Glomerular visceral epithelial cell (primary cell): Measurements from ENCODE around the gene SEC11A.
A peak's percentile ranks its signal among the peaks of the same experiment; 100 is the strongest.
"Not testable (repeated sequence)": the region's sequence is repeated elsewhere in the genome, so short reads cannot be mapped to it uniquely, and the experiment has no call there.

Source experiments
- DNase-seq: peaks from one replicate; pipeline ENCODE4 v3.0.0-alpha.2; 2016; ENCODE audit errors: extremely low spot score

SEC11A gene

DNA sequence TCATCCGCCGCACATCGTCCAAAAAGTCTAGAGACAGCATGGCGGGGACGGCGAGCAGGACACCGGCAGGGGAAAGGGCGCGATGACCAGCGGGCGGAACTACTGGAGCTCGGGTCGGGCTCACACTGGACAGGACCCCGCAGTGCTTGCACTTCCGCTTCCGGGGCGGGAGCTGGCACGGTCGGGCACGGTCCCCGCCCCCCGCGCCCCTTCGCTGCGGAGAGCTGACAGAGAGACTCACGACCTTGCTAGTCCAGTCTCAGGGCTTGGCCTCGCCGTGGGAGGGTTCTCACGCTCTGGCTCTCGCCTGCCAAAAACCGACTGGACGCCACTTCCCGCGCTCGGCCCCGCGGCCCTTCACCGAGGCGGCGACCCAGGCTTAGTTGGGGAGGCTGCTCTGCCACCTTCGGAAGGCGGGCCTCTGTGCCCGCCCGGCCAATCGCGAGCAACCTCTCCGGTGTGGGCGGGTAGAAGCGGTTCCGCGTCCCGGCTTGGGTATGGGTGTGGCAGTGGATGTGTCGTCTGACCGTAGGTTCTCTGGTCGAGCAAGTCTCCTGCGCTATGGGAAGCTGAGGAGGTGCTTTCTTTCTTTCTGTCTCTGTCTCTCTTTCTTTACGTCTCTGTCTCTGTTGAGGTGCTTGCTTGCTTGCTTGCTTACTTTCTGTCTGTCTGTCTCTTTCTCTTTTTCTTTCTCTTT lies at the start of gene SEC11A:
Gene SEC11A (minus strand): TSS at position 104 of the 697 bp plus-strand sequence. CDS start 64 bp downstream, at position 40.
- peak; percentile 96 for DNase-seq

DNA sequence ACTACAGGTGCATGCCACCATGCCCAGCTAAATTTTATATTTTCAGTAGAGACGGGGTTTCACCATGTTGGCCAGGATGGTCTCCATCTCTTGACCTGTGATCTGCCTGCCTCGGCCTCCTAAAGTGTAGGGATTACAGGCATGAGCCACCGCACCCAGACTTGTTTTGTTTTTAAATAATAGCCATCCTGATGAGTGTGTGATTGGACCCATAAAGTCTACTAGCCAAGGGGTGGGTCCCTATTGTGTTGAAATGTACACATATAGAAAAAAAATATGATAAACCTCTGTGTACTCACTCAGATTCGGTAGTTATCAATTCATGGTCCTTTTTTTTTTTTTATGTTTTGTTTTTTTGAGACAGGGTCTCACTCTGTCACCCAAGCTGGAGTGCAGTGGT lies 49.7 kb upstream of the SEC11A start:
- DNase-seq: no peak

DNA sequence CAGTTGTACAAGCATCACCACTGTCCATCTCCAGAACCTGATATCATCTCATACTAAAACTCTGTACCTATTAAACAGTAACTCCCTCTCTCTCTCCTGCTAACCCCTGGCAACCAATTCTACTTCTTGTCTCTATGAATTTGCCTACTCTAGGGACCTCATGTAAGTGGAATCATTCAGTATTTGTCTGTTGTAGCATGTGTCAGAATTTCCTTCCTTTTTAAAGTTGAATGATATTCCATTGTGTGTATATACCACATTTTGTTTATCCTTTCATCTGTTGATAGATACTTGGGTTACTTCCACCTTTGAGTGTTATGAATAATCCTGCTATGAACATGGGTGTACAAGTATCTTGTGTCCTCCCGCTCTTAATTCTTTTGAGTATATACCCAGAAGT lies 49.0 kb upstream of the SEC11A start:
- DNase-seq: no peak

DNA sequence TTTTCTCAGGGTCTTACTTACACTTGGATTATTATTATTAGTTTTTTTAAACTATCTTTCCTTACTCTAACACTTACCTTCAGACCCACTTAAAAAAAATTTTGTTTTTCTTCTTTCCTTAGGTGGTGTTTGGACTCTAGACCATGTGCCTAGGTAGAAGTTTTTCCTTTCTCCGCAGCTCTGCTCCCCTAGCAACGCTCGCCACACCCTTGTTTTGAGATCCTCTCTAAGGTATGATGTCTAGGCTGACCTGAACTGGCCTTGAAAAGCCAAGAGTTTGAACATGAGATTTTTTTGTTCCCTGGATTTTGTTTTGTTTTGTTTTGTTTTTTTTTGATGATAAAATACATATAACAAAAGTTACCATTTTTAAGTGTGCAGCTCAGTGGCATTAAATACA lies 48.6 kb upstream of the SEC11A start:
- DNase-seq: no peak

DNA sequence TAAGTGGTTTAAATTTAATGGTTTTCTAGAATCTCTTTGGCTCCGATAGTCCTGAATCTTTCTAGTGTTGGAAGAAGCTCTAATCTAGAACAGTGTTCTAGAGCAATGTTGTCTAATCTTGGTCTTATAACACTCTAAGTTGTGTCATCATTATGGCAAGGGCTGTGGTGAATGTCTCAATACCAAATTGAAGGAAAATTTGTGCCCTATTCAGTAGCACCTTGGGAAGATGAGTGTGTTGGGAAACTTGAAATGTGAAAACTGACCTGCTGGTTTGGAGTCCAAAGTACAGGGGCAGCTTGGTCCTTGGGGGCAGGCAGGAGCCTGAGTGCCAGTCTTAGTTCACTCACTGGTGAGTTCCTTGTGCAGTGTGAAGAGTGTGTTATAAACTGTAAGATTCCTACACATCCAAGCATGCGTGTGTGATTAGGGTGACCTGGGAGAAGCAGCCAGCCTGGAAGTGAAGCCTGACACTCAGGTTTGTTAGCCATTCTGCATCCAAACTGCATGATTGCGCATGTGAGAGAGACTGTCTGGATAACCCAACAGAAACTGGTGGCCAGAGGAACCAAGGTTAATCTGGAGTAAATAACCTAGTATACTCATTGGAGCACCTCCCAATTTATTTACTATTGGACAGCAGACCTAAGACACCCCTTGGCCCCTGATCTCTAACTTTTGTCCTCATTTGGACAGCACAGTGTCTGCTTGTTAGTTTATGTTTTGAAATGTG lies 47.1 kb upstream of the SEC11A start:
- no peak for DNase-seq

DNA sequence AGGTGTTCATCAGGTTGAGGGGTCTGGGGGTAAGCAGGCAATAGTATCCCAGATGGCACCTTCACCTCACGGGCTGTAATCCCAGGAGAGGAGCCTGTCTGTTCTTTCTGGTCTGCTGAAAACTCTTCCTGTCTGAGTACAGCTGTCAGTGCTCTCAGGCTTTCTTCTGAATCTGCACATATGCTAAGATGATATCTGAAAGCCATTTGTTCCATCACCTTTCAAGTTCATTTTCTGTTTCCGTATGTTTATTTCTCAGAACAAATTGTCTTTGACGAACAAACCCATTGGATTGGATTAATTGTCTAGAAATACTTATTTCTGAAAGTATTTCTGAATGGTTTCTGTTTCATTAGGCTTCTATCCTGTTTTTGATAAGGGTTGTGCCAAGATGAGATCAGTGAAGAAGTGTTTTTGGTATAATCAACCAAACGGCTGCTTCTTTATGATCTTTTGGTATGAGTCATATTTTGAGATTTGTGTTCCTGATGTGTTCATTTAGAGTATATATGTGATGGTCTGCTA lies 45.7 kb upstream of the SEC11A start:
- no peak for DNase-seq

DNA sequence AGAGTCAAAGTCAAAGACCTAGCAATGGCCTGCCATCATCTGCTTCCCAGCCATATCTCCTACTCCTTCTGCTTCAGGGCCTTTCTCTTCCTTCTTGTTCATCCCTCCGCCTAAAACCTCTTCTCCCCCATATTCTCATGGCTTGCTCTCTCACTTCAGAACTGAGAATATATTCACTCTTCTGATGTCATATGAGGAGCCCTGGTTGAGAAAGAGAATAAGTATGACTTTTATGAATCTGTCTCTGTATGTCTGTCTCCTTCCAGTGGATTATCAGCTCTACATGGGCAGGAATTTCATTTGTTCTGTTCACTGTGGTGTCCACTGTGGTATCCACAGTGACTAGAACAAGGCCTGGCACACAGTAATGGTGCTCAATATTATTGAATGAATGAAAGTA lies 44.3 kb upstream of the SEC11A start:
- no peak for DNase-seq

DNA sequence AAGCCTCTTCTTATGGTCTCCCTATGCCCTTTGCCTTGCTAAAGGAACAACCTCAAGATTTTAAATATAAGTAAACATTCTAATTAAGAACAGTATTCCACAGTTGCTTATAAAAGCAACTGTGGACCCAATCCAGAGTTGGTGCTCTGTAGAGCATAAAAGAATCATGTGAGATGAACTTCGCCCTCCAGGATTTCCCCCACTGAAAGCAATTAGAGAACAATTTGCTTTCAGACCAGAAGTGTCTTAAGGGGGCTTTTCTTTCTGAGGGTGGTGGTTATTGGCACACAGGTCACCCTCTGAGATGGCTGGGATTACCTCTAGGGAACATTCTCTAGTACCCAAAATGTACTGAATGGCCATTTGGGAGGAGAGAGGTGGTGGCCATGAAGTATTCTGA lies 43.1 kb upstream of the SEC11A start:
- no peak for DNase-seq

DNA sequence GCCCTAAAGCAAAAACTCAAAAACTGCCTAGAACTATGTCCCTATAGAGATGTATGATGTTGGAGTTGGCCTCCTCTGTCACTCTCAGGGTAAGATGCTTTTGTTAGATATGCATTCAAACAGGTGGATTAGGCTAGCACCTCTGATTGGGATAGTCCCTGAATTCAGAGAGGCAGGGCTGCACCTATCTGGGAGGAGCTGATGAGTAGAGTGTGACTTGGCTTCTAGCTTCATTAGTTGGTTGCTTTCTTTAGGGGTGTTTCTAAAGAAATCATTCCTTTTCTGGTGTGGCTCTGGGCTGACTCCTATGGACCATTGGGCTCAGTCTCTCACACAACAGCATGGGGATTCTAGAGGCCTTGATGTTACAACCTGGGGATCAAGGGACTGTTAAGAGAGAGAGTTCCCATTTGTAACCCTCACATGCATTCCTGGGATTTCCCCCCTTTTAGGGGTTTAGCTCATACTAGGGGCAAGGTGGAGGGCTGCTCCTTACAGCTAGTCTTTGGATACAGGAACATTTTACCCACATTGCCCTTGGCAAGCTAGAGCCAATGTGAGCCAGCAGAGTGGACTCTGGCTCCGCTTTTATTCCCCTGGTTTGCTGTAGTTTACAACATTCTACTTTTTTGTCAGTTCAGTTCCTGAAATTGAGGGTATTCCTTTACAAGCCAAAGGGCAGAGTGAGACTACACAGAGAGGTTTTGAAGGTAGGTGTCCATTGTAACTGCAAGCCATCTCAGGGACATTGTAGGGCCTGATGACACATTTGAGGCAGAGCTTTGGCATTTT lies 40.0 kb upstream of the SEC11A start:
- no peak for DNase-seq

DNA sequence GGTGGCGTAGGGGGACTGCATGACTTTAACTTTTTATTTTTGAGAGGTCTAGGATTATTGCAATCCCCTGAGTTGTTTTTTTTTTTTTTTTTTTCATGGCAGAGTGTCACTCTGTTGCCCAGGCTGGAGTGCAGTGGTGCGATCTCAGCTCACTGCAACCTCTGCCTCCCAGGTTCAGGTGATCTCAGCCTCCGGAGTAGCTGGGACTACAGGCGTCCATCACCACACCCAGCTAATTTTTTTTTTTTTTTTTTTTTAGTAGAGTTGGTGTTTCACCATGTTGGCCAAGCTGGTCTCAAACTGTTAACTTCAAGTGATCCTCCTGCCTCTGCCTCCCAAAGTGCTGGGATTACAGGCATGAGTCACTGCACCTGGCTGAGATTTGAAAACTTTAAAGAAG lies 39.0 kb upstream of the SEC11A start:
- not testable (repeated sequence) for DNase-seq

DNA sequence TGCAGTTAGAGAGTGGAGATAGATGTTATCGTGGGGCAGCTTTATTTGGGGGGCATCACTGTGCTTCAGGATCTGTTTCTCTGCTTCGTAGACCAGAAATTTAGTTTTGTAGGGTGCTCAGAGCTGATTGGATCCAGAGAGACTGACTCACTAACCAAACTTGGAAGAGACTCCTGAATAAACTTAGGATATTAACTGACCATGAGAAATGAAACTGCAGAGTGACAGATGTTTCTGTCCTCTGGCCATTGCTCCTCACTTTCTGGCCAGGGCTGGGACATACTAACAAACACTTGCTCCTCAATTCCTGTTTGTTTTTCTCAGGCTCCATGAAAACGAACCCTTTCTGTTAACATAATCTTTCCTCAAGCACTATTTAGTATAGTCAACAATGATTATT lies 36.8 kb upstream of the SEC11A start:
- peak; percentile 26 for DNase-seq

DNA sequence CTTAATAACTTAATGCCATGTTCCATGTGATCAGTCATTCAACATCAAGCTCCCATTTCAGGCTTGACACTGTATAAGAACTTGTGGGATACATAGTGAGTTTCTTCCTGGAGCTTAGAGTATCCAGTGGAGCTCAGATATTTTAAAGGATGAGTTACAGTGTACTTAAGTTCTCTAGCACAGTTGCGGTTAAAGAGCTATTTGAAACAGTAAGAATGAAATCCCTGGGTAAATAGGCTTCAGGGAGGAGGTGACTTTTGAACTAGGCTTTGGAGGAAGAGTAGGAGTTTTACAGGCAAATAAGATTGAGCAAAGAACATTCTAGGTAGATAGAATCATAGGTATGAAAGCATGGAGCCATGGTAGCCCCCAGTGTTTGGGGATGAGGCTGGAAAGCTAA lies 36.3 kb upstream of the SEC11A start:
- no peak for DNase-seq

DNA sequence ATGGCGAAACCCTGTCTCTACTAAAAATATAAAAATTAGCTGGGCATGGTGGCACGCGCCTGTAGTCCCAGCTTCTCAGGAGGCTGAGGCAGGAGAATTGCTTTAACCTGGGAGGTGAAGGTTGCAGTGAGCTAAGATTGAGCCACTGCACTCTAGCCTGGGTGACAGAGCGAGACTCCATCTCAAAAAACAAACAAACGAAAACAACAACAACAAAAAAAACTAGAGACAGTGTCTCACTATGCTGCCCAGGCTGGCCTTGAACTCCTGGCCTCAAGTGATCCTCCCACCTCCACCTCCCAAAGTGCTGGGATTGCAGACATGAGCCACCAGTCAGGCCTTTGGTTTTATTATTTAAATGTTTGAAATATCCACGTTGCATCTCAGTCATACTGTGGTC lies 35.8 kb upstream of the SEC11A start:
- not testable (repeated sequence) for DNase-seq

DNA sequence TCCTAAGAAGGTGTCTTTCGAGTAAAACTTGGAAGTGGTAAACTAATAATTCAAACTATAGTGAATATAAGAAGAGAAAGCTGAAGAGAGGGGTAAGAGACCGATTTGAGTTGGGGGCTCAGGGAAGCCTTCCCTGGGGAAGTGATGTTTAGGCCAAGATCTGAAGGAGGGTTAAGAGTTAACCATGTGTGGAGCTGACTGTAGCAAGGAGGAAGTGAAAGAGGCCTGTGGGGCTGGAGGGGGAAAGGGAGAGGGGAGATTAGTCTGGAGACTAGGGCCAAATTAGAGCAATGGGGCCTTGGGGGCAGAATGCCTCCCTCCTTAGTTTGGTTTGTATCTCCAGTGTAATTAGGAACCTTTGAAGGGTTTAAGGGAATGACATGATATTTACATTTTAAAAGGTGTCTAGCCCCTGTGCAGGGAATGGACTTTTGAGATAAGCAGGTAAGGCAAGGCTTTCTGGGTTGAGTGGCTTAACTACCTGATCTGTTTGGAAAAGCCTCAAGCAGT lies 34.7 kb upstream of the SEC11A start:
- no peak for DNase-seq

DNA sequence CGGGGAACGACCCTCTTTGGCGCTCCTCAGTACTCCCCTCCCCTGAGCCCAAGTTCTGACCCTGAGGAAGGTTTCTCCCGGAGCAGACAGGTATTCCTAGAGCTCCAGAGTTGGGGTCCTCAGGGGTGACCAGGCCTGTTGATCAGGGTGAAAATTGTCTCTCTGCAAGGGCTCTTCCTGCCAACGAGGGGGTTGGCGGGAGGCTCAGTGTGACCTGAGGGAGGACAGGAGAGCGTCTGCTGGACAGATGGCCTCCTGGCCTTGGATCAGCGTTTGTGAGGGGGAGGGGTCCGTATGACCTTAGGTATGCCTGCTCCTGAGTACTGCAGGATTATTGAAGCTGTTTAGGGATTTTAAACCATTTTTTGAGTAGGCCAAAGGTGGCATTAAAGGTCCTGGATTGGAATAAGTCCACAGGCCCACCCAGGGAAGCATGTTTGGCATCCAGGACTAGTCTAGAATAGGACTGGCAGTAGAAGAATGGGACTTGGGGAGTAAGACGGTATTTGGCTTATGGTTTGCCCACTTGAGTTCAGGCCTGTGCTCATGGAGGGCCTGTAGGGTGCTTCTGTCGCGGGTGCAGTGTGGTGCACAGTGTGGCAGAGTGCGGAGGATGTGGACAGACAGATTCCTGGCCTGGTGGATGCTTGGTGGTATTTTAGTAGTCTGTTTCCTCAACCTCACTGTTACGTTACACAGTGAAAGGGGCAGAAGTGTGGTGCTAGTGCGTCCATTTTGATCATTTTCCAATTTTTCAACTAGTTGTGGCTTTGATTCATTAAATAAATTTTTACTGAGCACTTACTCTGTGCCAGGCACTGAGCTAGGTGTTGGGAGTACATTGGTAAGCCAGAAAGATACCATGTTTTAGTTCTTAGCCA lies 33.4 kb upstream of the SEC11A start:
- peak; percentile 54 for DNase-seq

DNA sequence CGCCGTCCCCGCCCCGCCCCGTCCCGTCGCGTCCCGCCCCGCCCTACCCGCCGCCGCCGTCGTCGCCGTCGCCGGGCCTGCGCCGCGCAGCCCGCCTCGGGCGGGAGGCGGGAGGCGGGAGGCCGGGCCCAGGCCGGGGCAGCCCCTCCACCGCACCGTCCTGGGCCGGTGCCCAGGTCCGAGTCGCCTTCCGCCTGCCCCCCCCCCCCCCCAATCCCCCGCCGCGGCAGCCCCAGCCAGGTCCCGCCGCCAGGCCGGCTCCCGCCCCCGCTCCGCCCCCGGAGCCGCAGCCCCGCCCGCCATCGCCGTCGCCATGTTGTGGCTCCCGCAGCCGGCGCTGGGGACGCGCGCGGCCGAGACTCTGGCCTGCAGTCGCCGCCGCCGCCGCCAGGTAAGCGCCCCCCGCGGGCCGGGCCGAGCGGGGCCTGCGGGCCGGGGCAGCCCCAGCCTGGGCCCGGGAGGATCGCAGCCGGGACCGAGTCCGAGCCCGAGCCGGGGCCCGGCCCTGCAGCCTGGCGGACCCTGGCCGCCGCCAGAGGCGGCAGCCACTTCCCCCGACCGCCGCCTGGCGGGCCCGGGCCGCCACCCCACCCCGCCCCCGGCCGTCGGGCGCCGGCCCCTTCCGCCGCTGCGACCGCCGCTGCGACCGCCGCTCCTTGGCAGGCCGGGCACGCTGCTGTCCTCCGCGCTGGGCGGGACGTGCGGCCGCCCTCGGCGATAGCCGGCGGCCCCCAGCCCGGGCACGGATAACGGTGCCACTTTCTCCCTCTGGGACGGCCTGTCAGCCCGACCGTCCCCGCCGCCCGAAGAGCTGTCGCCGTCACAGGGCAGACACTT lies 32.6 kb upstream of the SEC11A start, which contains the start of gene ZNF592:
Gene ZNF592 (plus strand): TSS at position 319 of the 837 bp plus-strand sequence. CDS start 34,084 bp downstream, outside the sequence.
- peak; percentile 90 for DNase-seq

DNA sequence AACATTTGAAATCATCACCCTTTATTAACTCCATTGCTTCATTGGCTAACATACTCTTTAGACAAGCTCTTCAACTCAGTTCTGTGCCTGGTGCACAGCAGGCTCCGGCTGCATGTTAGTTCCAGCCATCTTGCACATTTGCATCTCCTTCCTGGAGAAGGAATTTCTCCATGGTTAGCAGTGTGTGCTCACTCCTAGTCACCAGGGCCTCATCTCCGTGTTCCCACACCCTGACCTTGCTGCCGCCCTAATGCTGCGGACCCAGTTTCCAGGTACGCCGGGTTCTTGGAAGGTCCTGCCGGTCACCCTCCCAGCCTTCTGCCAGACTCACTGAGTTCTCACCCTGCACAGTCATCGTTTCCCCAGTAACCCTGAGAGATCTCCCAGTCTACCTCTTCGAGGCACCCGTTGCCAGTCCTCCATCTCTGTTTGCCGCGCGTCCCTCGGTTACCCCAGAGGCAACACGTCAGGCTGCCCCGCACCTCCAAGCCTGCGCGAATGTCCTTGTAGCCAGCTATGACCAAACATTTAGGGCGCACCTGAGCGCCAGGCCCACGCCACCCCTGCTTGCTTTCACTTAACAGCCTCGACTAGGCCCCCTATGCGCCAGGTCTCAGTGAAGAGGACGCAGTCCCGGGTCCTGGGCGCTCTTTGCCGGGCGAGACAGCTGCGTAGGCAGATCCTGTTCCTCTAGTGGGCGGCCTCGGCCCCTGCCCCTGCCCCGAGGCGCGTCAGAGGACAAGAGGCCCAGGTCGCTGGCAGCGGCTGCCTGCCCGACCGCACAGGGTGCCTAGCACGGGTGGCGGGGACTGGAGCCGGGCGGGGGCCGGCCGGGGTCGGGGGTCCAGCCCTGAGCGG lies 31.7 kb upstream of the SEC11A start:
- DNase-seq: peak; percentile 80

DNA sequence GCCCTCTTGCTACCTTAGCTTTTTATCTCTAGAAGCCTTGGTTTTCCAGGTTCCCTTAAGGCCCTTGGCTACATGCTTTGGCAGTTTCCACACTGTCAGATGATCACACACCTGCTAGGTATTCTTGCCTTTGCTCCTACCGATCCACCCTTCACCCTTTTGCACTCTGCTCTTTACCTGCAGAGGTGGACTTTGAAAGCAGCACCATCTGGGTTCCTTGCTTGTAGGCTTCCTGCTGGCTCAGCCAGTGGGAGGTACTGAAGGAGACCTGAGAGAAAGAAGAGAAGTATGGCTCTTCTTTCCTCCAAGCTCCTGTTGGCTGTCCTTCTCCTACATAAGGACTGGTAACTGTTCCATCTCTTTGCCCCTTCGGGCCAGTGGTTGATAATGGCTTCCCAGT lies 25.2 kb upstream of the SEC11A start:
- no peak for DNase-seq

DNA sequence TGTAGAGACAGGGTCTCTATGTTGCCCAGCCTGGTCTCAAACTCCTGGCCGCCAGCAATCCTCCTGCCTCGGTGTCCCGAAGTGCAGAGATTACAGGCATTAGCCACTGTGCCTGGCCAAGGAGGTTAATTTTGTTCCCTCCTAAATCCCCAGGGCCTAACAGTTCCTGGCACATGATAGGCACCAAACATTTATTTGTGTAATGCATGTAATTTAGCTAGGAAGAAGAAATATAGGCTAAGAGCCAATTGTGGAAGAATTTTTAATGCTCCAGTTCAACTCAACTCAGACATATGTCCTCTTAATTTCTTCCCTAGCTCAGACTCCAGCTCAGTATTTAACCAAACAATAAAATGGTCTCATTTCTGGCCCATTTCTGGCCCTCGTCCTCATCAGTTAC lies 24.8 kb upstream of the SEC11A start:
- DNase-seq: no peak
